ENCODE measurements around the gene PRKAB1. TPM values are rescaled to one million over a fixed set of nuclear protein-coding genes. Genes with fewer than 3 reads are reported as not detected.

PRKAB1 gene
- total RNA-seq, 3 donors from 2014 or later (not counting 1 experiment from before 2014, with no cell fraction given) = 21.8 to 34.6 (median 23.5) TPM

DNA sequence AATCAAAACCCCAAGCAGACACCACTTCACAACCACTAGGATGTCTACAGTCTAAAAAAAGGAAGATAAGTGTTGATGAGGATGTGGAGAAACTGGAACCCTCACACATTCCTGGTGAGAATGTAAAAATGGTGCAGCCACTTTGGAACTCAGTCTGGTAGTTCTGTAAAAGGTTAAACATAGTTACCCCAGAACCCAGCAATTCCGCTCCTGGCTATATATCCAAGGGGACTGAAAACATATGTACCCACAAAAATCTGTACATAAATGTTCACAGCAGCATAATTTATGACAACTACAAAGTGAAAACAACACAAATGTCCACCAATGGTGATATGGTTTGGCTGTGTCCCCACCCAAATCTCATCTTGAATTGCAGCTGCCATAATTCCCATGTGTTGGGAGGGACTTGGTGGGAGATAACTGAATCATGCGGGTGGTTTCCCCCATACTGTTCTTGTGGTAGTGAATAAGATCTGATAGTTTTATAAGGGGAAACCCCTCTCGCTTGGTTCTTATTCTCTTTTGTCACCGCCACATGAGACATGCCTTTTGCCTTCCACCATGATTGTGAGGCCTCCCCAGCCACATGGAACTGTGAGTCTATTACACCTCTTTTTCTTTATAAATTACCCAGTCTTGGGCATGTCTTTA lies 46.8 kb downstream of the PRKAB1 start:
- WGBS (ENCODE audit: insufficient coverage) = 100% methylated on average over 4 of the region's 4 CpGs
- ATAC-seq = no peak
- Mint-ChIP-seq H3K4me1 (no peaks in the 10 kb centered on the region), H3K9me3 (no peaks in the 10 kb centered on the region), H3K36me3 (no peaks in the 10 kb centered on the region), H3K4me3 (no peak overlapping the region), H3K27ac (no peak overlapping the region), H3K27me3 (ENCODE audit: low read depth in 2 of 2) (no peaks in the 10 kb centered on the region)
- Histone ChIP-seq H3K27ac (ENCODE audit: low read length) (no peak overlapping the region), H3K36me3 (ENCODE audit: control insufficient read depth, insufficient read depth, low read length) (no peaks in the 10 kb centered on the region), H3K4me3 (ENCODE audit: low read length) (no peak overlapping the region), H3K27me3 (ENCODE audit: control insufficient read depth, insufficient read depth, low read length) (no peaks in the 10 kb centered on the region), H3K9me3 (ENCODE audit: control insufficient read depth, insufficient read depth, low read length) (no peaks in the 10 kb centered on the region), H3K4me1 (ENCODE audit: control insufficient read depth, insufficient read depth, low read length) (no peaks in the 10 kb centered on the region)
- intact Hi-C loops (cut with micrococcal nuclease) = no loop called here
- DNase-seq = no peak
- TF ChIP-seq, protein P1, sequence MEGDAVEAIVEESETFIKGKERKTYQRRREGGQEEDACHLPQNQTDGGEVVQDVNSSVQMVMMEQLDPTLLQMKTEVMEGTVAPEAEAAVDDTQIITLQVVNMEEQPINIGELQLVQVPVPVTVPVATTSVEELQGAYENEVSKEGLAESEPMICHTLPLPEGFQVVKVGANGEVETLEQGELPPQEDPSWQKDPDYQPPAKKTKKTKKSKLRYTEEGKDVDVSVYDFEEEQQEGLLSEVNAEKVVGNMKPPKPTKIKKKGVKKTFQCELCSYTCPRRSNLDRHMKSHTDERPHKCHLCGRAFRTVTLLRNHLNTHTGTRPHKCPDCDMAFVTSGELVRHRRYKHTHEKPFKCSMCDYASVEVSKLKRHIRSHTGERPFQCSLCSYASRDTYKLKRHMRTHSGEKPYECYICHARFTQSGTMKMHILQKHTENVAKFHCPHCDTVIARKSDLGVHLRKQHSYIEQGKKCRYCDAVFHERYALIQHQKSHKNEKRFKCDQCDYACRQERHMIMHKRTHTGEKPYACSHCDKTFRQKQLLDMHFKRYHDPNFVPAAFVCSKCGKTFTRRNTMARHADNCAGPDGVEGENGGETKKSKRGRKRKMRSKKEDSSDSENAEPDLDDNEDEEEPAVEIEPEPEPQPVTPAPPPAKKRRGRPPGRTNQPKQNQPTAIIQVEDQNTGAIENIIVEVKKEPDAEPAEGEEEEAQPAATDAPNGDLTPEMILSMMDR (IDR thresholded peaks at IDR 0.05) = no peak

DNA sequence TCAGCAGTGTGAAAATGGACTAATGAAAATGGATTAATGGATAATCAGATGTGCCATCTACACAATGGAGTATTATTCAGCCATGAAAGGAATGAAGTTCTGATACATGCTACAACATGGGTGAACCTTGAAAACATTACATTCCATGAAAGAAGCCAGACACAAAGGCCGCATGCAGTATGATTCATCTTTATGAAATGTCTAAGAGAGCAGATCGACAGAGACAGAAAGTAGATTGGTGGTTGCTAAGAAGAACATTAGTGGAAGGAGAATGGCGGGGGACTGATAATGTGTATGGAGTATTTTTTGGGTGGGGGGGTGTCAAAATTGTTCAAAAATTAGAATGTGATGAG lies 47.3 kb downstream of the PRKAB1 start:
- no peaks in the 10 kb centered on the region for H3K27me3 Mint-ChIP-seq (ENCODE audit: low read depth in 2 of 2)
- Histone ChIP-seq H3K9me3 (ENCODE audit: control insufficient read depth, insufficient read depth, low read length) (no peaks in the 10 kb centered on the region), H3K27ac (ENCODE audit: low read length) (no peak overlapping the region), H3K27me3 (ENCODE audit: control insufficient read depth, insufficient read depth, low read length) (no peaks in the 10 kb centered on the region), H3K36me3 (ENCODE audit: control insufficient read depth, insufficient read depth, low read length) (no peaks in the 10 kb centered on the region), H3K4me3 (ENCODE audit: low read length) (no peak overlapping the region), H3K4me1 (ENCODE audit: control insufficient read depth, insufficient read depth, low read length) (no peaks in the 10 kb centered on the region)
- no peak for DNase-seq
- no peak for ATAC-seq
- H3K4me3 Mint-ChIP-seq = no peak overlapping the region
- intact Hi-C loops (cut with micrococcal nuclease) = no loop called here
- H3K4me1 Mint-ChIP-seq = no peaks in the 10 kb centered on the region
- TF ChIP-seq, protein P1 (IDR thresholded peaks at IDR 0.05) = no peak
- 99% methylated on average over 3 of the region's 3 CpGs for WGBS (ENCODE audit: insufficient coverage)
- H3K9me3 Mint-ChIP-seq = no peaks in the 10 kb centered on the region
- no peaks in the 10 kb centered on the region for H3K36me3 Mint-ChIP-seq
- no peak overlapping the region for H3K27ac Mint-ChIP-seq

DNA sequence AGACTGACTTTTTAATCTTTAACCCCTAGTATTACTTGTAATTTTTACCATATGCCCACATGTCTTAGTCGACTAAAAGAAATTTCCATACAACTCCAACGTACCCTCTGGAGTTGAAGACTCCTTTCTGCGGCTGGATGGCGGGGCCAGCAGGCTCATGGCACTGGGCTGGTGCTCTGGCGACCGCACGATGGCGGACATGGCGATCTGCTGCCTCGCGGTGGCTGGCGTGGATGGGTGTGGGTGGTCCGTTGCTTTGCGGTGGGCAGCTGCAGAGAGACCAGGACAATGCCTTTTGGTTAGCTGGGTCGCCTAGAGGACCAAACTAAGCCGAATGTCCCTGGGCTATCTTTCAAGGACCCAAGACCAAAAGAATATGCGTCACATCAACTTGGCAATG lies 50.2 kb downstream of the PRKAB1 start:
- 98% methylated on average over 17 of the region's 17 CpGs for WGBS (ENCODE audit: insufficient coverage)
- Mint-ChIP-seq H3K36me3 (no peaks in the 10 kb centered on the region), H3K27ac (no peak overlapping the region), H3K9me3 (no peaks in the 10 kb centered on the region), H3K4me3 (no peak overlapping the region), H3K27me3 (ENCODE audit: low read depth in 2 of 2) (no peaks in the 10 kb centered on the region), H3K4me1 (no peaks in the 10 kb centered on the region)
- ATAC-seq (no peak), DNase-seq (no peak)
- intact Hi-C loops (cut with micrococcal nuclease) = no loop called here
- Histone ChIP-seq H3K4me1 (ENCODE audit: control insufficient read depth, insufficient read depth, low read length) (no peaks in the 10 kb centered on the region), H3K4me3 (ENCODE audit: low read length) (no peak overlapping the region), H3K27ac (ENCODE audit: low read length) (no peak overlapping the region), H3K9me3 (ENCODE audit: control insufficient read depth, insufficient read depth, low read length) (no peaks in the 10 kb centered on the region), H3K27me3 (ENCODE audit: control insufficient read depth, insufficient read depth, low read length) (no peaks in the 10 kb centered on the region), H3K36me3 (ENCODE audit: control insufficient read depth, insufficient read depth, low read length) (no peaks in the 10 kb centered on the region)
- TF ChIP-seq, protein P1 (IDR thresholded peaks at IDR 0.05) = no peak

DNA sequence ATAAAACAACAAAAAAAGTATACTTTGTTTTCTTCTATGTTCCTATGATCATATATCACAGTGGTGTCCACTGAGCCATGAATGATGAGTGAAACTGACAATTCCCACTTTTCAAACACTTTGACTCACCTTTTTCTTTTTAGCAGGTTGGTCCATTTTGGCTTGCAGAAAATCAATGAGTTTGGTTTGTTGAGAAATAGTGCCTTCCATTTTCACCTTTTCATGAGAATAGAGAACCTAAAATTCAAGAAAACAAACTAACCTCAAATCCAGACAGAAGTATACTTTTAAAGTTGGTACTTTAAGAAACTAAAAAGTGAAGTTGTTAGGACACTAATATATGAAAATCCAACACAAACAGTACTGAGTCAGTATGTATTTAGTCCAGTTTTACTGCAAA lies 52.4 kb downstream of the PRKAB1 start:
- no peak overlapping the region for H3K27ac Mint-ChIP-seq
- Histone ChIP-seq H3K36me3 (ENCODE audit: control insufficient read depth, insufficient read depth, low read length) (no peaks in the 10 kb centered on the region), H3K9me3 (ENCODE audit: control insufficient read depth, insufficient read depth, low read length) (no peaks in the 10 kb centered on the region), H3K27me3 (ENCODE audit: control insufficient read depth, insufficient read depth, low read length) (no peaks in the 10 kb centered on the region), H3K4me3 (ENCODE audit: low read length) (no peak overlapping the region), H3K27ac (ENCODE audit: low read length) (no peak overlapping the region), H3K4me1 (ENCODE audit: control insufficient read depth, insufficient read depth, low read length) (no peaks in the 10 kb centered on the region)
- ATAC-seq (no peak), DNase-seq (no peak)
- H3K4me1 Mint-ChIP-seq = no peaks in the 10 kb centered on the region
- H3K27me3 Mint-ChIP-seq (ENCODE audit: low read depth in 2 of 2) = no peaks in the 10 kb centered on the region
- no peaks in the 10 kb centered on the region for H3K9me3 Mint-ChIP-seq
- intact Hi-C loops (cut with micrococcal nuclease) = no loop called here
- TF ChIP-seq, protein P1 (IDR thresholded peaks at IDR 0.05) = no peak
- H3K36me3 Mint-ChIP-seq = no peaks in the 10 kb centered on the region
- no peak overlapping the region for H3K4me3 Mint-ChIP-seq
